A549 (cell line): ENCODE results near the gene UBE2H. TPM values are rescaled to one million over a fixed set of nuclear protein-coding genes. Genes with fewer than 3 reads are reported as not detected.
A peak's percentile ranks its signal among the peaks of the same experiment; 100 is the strongest.

ENCODE experiments used
- ATAC-seq, 2 experiments: fragments of 200-7000 bp in 1 of 2; fragments of >200 bp in 1 of 2; cut with Nextera tagmentation in 1 of 2; cut with Tn5 transposase in 1 of 2; 3 replicates each; pipeline versions ENCODE4 v1.8.0 to v1.9.1; 2018 to 2020; ENCODE audit warnings: mild to moderate bottlenecking in 1 of 2, moderate library complexity in 1 of 2
- CTCF ChIA-PET: fragments of 300-600 bp; sonication (Branson Sonifier 250); formaldehyde crosslinking; extraction: SDS; loops from one replicate; lab custom pipeline; 2021; ENCODE audit warnings: antibody characterized with exemption, inconsistent platforms; lab: Yijun Ruan, JAX
- POLR2A ChIA-PET: fragments of 350-600 bp; formaldehyde crosslinking; extraction: SDS; loops from one replicate; lab custom pipeline; 2021; ENCODE audit warnings: antibody characterized with exemption, inconsistent platforms; lab: Yijun Ruan, JAX
- DNase-seq, 2 experiments: peaks; one replicate each; pipeline versions ENCODE4 v3.0.0 to v3.0.0-alpha.2; 2011 to 2016; ENCODE audit warnings: low read depth in 1 of 2, low spot score in 1 of 2
- FAIRE-seq: peaks from 2 replicates; lab custom pipeline; 2011; peaks lifted over from hg19 to GRCh38; lab: Jason Lieb, UNC
- H3K27ac ChIP-seq, 2 experiments: fragments of >200 bp; sonication (Bioruptor Twin); formaldehyde crosslinking; 3 replicates each; pipeline ENCODE4 v1.5.1; 2016 to 2017
- H3K4me1 ChIP-seq: fragments of >200 bp; sonication (Bioruptor Twin); formaldehyde crosslinking; 3 replicates; pipeline ENCODE4 v1.6.1; 2016
- H3K4me2 ChIP-seq: fragments of >200 bp; sonication (Bioruptor Twin); formaldehyde crosslinking; 3 replicates; pipeline ENCODE4 v1.6.1; 2016
- H3K4me3 ChIP-seq: fragments of >200 bp; sonication (Bioruptor Twin); formaldehyde crosslinking; 3 replicates; pipeline ENCODE4 v1.5.1; 2016
- H3K9me3 ChIP-seq: fragments of >200 bp; sonication (Bioruptor Twin); formaldehyde crosslinking; 3 replicates; pipeline ENCODE4 v1.6.1; 2016
- BCL3 ChIP-seq: fragments of >200 bp; sonication (Bioruptor Twin); formaldehyde crosslinking; IDR thresholded peaks from 3 replicates; pipeline ENCODE4 v1.6.1; 2016
- CBX2 ChIP-seq: fragments of 200-600 bp; sonication (generic); IDR thresholded peaks from 2 replicates; pipeline ENCODE4 v1.6.1; 2016; ENCODE audit warnings: low read depth, mild to moderate bottlenecking, borderline replicate concordance
- CBX8 ChIP-seq: fragments of 200-600 bp; sonication (generic); IDR thresholded peaks from 2 replicates; pipeline ENCODE4 v1.6.1; 2016
- CTCF ChIP-seq: fragments of >200 bp; sonication (Bioruptor Twin); formaldehyde crosslinking; IDR thresholded peaks from 3 replicates; pipeline ENCODE4 v1.5.1; 2016
- EHF ChIP-seq: fragments of 250-450 bp; sonication (Bioruptor Pico); IDR thresholded peaks from 2 replicates; pipeline ENCODE4 v1.5.0; 2020; ENCODE audit warnings: mild to moderate bottlenecking
- EP300 ChIP-seq, 2 experiments: fragments of >200 bp; sonication (Bioruptor Twin); formaldehyde crosslinking; IDR thresholded peaks; 2 replicates in 1 of 2; 3 replicates in 1 of 2; pipeline ENCODE4 v1.6.1; 2016 to 2017
- FOSL2 ChIP-seq, 2 experiments: fragments of 450-650 bp in 1 of 2; fragments of >200 bp in 1 of 2; sonication (Bioruptor Twin) in 1 of 2; formaldehyde crosslinking; IDR thresholded peaks; 2 replicates each; pipeline versions ENCODE4 v1.5.0 to v1.6.1; 2016 to 2020; ENCODE audit warnings: mild to moderate bottlenecking in 1 of 2, moderate library complexity in 1 of 2
- HDAC2 ChIP-seq: fragments of 200-600 bp; sonication (generic); IDR thresholded peaks from 2 replicates; pipeline ENCODE4 v1.6.1; 2016
- HEYL ChIP-seq: fragments of 250-450 bp; sonication (Bioruptor Pico); IDR thresholded peaks from 2 replicates; pipeline ENCODE4 v1.8.0; 2021; ENCODE audit warnings: mild to moderate bottlenecking, moderate library complexity
- HMGXB4 ChIP-seq: fragments of 250-450 bp; sonication (Bioruptor Pico); IDR thresholded peaks from 2 replicates; pipeline ENCODE4 v1.5.0; 2021; ENCODE audit warnings: mild to moderate bottlenecking, moderate library complexity, borderline replicate concordance
- HOXA7 ChIP-seq: fragments of 250-450 bp; sonication (Bioruptor Pico); IDR thresholded peaks from 2 replicates; pipeline ENCODE4 v1.5.0; 2020; ENCODE audit warnings: mild to moderate bottlenecking, moderate library complexity
- HOXB13 ChIP-seq: fragments of 250-450 bp; sonication (Bioruptor Pico); IDR thresholded peaks from 2 replicates; pipeline ENCODE4 v1.5.0; 2020; ENCODE audit warnings: low read depth, mild to moderate bottlenecking, moderate library complexity
- HOXB5 ChIP-seq: fragments of 250-450 bp; sonication (Bioruptor Pico); IDR thresholded peaks from 2 replicates; pipeline ENCODE4 v1.5.0; 2020; ENCODE audit warnings: mild to moderate bottlenecking, moderate library complexity
- JUN ChIP-seq, 2 experiments: fragments of >200 bp; sonication (Bioruptor Twin); formaldehyde crosslinking; IDR thresholded peaks; 2 replicates in 1 of 2; 3 replicates in 1 of 2; pipeline ENCODE4 v1.6.1; 2016 to 2017
- KDM5A ChIP-seq: fragments of 200-600 bp; sonication (generic); IDR thresholded peaks from 2 replicates; pipeline ENCODE4 v1.6.1; 2016; ENCODE audit warnings: antibody characterized with exemption, mild to moderate bottlenecking
- NPAS2 ChIP-seq: fragments of 250-450 bp; sonication (Bioruptor Pico); IDR thresholded peaks from 2 replicates; pipeline ENCODE4 v1.8.0; 2022; ENCODE audit warnings: mild to moderate bottlenecking, moderate library complexity, borderline replicate concordance
- NR3C1 ChIP-seq: fragments of >200 bp; sonication (Bioruptor Twin); formaldehyde crosslinking; IDR thresholded peaks from 3 replicates; pipeline ENCODE4 v1.6.1; 2017
- PHF8 ChIP-seq: fragments of 200-600 bp; sonication (generic); IDR thresholded peaks from 2 replicates; pipeline ENCODE4 v1.6.1; 2016; ENCODE audit warnings: low read depth, mild to moderate bottlenecking, antibody characterized with exemption, moderate library complexity, borderline replicate concordance
- POLR2A ChIP-seq: IDR thresholded peaks from 2 replicates; pipeline ENCODE4 v1.6.1; 2012; ENCODE audit warnings: mild to moderate bottlenecking, low read length
- POLR2AphosphoS2 ChIP-seq: conservative IDR thresholded peaks from 2 replicates; pipeline ENCODE4 v1.6.1; 2012; ENCODE audit warnings: low read length, improper control_type of control experiment, inconsistent platforms
- RARB ChIP-seq: fragments of 250-450 bp; sonication (Bioruptor Pico); IDR thresholded peaks from 2 replicates; pipeline ENCODE4 v1.8.0; 2021; ENCODE audit warnings: mild to moderate bottlenecking, moderate library complexity
- RFX5 ChIP-seq: fragments of 450-650 bp; IDR thresholded peaks from 2 replicates; pipeline ENCODE4 v1.7.1; 2014; ENCODE audit warnings: antibody characterized with exemption, mild to moderate bottlenecking, moderate library complexity
- RNF2 ChIP-seq: fragments of 200-600 bp; sonication (generic); IDR thresholded peaks from 2 replicates; pipeline ENCODE4 v1.6.1; 2016; ENCODE audit warnings: low read depth, mild to moderate bottlenecking, antibody characterized with exemption, moderate library complexity, borderline replicate concordance
- SREBF2 ChIP-seq: fragments of 450-650 bp; IDR thresholded peaks from 2 replicates; pipeline ENCODE4 v1.6.1; 2014; ENCODE audit warnings: mild to moderate bottlenecking, moderate library complexity
- TFCP2L1 ChIP-seq: fragments of 250-450 bp; sonication (Bioruptor Pico); IDR thresholded peaks from 2 replicates; pipeline ENCODE4 v1.5.0; 2021; ENCODE audit warnings: mild to moderate bottlenecking
- ZNF302 ChIP-seq: fragments of 250-450 bp; sonication (Bioruptor Pico); IDR thresholded peaks from 2 replicates; pipeline ENCODE4 v1.9.0; 2021; ENCODE audit warnings: inconsistent platforms, mild to moderate bottlenecking, moderate library complexity
- ZSCAN20 ChIP-seq: fragments of 250-450 bp; sonication (Bioruptor Pico); IDR thresholded peaks from 2 replicates; pipeline ENCODE4 v1.8.0; 2022; ENCODE audit warnings: mild to moderate bottlenecking, moderate library complexity
- WGBS: methylation state at CpG from one replicate; pipeline ENCODE4 v1.1.6; 2017; ENCODE audit errors: missing lambda C conversion rate; 5-methylcytosine and 5-hydroxymethylcytosine counted together
- polyA plus RNA-seq, 4 experiments: library from polyadenylated mRNA; depleted of rRNA in 3 of 4; stranded (reverse); fragments of >200 nt; fragmentation: RNase III in 1 of 4; extraction: RNeasy Plus Mini Kit Qiagen cat#74134 plus additional on column Dnase treatment in 1 of 4; gene quantifications; 2 replicates in 3 of 4; 3 replicates in 1 of 4; pipeline ENCODE4 v1.2.3, GENCODE V29; 2011 to 2017

The UBE2H gene
- polyA plus RNA-seq, 2 of the 4 experiments (the other 2 are of a cell fraction), result 73.5 to 99.2 TPM

GRCh38 chr7:129986600-129986999 is 33.8 kb upstream of the UBE2H start:
- 91% methylated on average over 9 of the region's 9 CpGs for WGBS
- peaks cover 8% of the 10 kb centered on the region; the same call in 1 of the 3 replicates for H3K4me1 ChIP-seq
- no peak overlapping the region for H3K4me3 ChIP-seq
- no peak overlapping the region for H3K27ac ChIP-seq
- TF ChIP-seq HOXA7 (no peak), TFCP2L1 (CRISPR knock-in tag) (no peak)
- TF ChIP-seq, all 56 proteins: peak for 0
- FAIRE-seq (no peak), ATAC-seq (no peak), DNase-seq (no peak)
- Histone ChIP-seq H3K4me2 (no peak overlapping the region), H3K9me3 (no peaks in the 10 kb centered on the region)
- ChIA-PET CTCF (no interaction called here), POLR2A (no interaction called here)

- H3K4me3 ChIP-seq, result no peak overlapping the region
- POLR2A ChIA-PET, result no interaction called here
- no peak overlapping the region for H3K27ac ChIP-seq
- H3K9me3 ChIP-seq, result no peaks in the 10 kb centered on the region
- no peak overlapping the region for H3K4me2 ChIP-seq
- TF ChIP-seq POLR2A (no peak), RNF2 (no peak), CBX8 (no peak), ZSCAN20 (no peak), HEYL (CRISPR knock-in tag) (no peak), NR3C1 (no peak), CTCF (no peak), HOXA7 (no peak), NPAS2 (CRISPR knock-in tag) (no peak), PHF8 (no peak), RARB (CRISPR knock-in tag) (no peak), EHF (CRISPR knock-in tag) (no peak), CBX2 (no peak), EP300 (IDR thresholded peaks at IDR 0.05) (no peak), FOSL2 (IDR thresholded peaks at IDR 0.05) (no peak), FOSL2 (CRISPR knock-in tag; IDR thresholded peaks at IDR 0.05) (no peak), ZNF302 (no peak), HMGXB4 (no peak), KDM5A (no peak), HOXB5 (no peak), POLR2AphosphoS2 (no peak)
- FAIRE-seq, result no peak
- ATAC-seq, result no peak
- WGBS, result 76% methylated on average over 2 of the region's 2 CpGs
- H3K4me1 ChIP-seq, result peaks cover 8% of the 10 kb centered on the region; the same call in 1 of the 3 replicates
- DNase-seq, result no peak
- CTCF ChIA-PET, result interaction anchor here (0.6 to 2.8 kb wide), 5 partner anchors 11 to 625 kb away, joined by 3 to 12 read pairs (median 3); no protein-coding TSS in a partner anchor
Observed at GRCh38 chr7:129980667-129981066, 27.9 kb upstream of the UBE2H start.

GRCh38 chr7:129975309-129975708 is 22.5 kb upstream of the UBE2H start:
- H3K9me3 ChIP-seq, result no peaks in the 10 kb centered on the region
- DNase-seq, result no peak
- no peak for FAIRE-seq
- no peak overlapping the region for H3K4me3 ChIP-seq
- H3K27ac ChIP-seq, result peak overlapping the region in 1 of 2 experiments; percentile 8; a peak in 2 of 6 replicates
- H3K4me2 ChIP-seq, result no peak overlapping the region
- ChIA-PET CTCF (interaction anchor here (1.2 to 3.0 kb wide), 2 partner anchors 12 to 31 kb away, joined by 3 to 9 read pairs; no protein-coding TSS in a partner anchor), POLR2A (no interaction called here)
- H3K4me1 ChIP-seq, result peaks cover 22% of the 10 kb centered on the region
- TF ChIP-seq BCL3, result no peak
- no peak for TF ChIP-seq TFCP2L1 (CRISPR knock-in tag)
- no peak for TF ChIP-seq RNF2
- no peak for TF ChIP-seq JUN (IDR thresholded peaks at IDR 0.05)
- TF ChIP-seq HDAC2, result no peak
- TF ChIP-seq HOXB13 (CRISPR knock-in tag), result no peak
- no peak for TF ChIP-seq CBX8
- TF ChIP-seq SREBF2, result no peak
- TF ChIP-seq RFX5, result no peak
- 84% methylated on average over 1 of the region's 1 CpG for WGBS
- no peak for ATAC-seq
